IMR-90 (cell line): ENCODE data around the gene TAGLN2. TPM values are rescaled to one million over a fixed set of nuclear protein-coding genes. Genes with fewer than 3 reads are reported as not detected.

Source experiments
- ATAC-seq: fragments of 200-7000 bp; cut with Tn5 transposase; 2 replicates; pipeline ENCODE4 v1.9.1; 2020; ENCODE audit warnings: low read depth, mild to moderate bottlenecking, moderate library complexity
- BruUV-seq: library from RNA; stranded (reverse); fragments of 400-500 nt; replicated peaks from 2 replicates; lab custom pipeline; 2021; lab: Mats Ljungman, UMichigan
- CTCF ChIA-PET: fragments of 300-600 bp; formaldehyde crosslinking; extraction: SDS; loops from one replicate; lab custom pipeline; 2021; ENCODE audit warnings: antibody characterized with exemption; lab: Yijun Ruan, JAX
- POLR2A ChIA-PET: fragments of 300-600 bp; sonication (Branson Sonifier 250); formaldehyde crosslinking; loops from one replicate; lab custom pipeline; 2022; ENCODE audit warnings: antibody characterized with exemption; ENCODE audit not compliant: unreplicated experiment; lab: Charles Lee
- DNase-seq: peaks from one replicate; pipeline ENCODE4 v3.0.0; 2013
- H2AFZ ChIP-seq: replicated peaks from 2 replicates; pipeline ENCODE3; 2013; ENCODE audit warnings: low read length, mild to moderate bottlenecking; ENCODE audit not compliant: poor library complexity
- H2AK5ac ChIP-seq: 2 replicates; pipeline ENCODE4 v1.6.1; 2013; ENCODE audit warnings: low read depth, low read length, inconsistent platforms
- H2AK9ac ChIP-seq: replicated peaks from 2 replicates; pipeline ENCODE3; 2013; ENCODE audit warnings: mild to moderate bottlenecking, low read depth, low read length, moderate library complexity; ENCODE audit not compliant: poor library complexity
- H2BK120ac ChIP-seq: 2 replicates; pipeline ENCODE4 v1.6.1; 2013; ENCODE audit warnings: low read depth, low read length, inconsistent platforms
- H2BK15ac ChIP-seq: 3 replicates; pipeline ENCODE4 v1.6.1; 2013; ENCODE audit warnings: low read depth, low read length, inconsistent platforms
- H2BK20ac ChIP-seq: 2 replicates; pipeline ENCODE4 v1.6.1; 2013; ENCODE audit warnings: low read depth, mild to moderate bottlenecking, inconsistent platforms, low read length, moderate library complexity
- H2BK5ac ChIP-seq: 2 replicates; pipeline ENCODE4 v1.6.1; 2013; ENCODE audit warnings: mild to moderate bottlenecking, low read depth, low read length, inconsistent platforms; ENCODE audit not compliant: poor library complexity, severe bottlenecking
- H3K14ac ChIP-seq: replicated peaks from 2 replicates; pipeline ENCODE4 v1.6.1; 2013; ENCODE audit warnings: low read depth, low read length, inconsistent platforms
- H3K18ac ChIP-seq: 2 replicates; pipeline ENCODE4 v1.6.1; 2013; ENCODE audit warnings: low read depth, low read length, control low read depth
- H3K23ac ChIP-seq: 2 replicates; pipeline ENCODE4 v1.6.1; 2013; ENCODE audit warnings: low read depth, low read length, inconsistent platforms
- H3K27ac ChIP-seq: 2 replicates; pipeline ENCODE4 v1.5.1; 2013; ENCODE audit warnings: mild to moderate bottlenecking, control low read depth, low read length; ENCODE audit not compliant: insufficient read depth
- H3K27me3 ChIP-seq: 2 replicates; pipeline ENCODE4 v1.6.1; 2013; ENCODE audit warnings: low read length; ENCODE audit not compliant: control insufficient read depth, insufficient read depth
- H3K36me3 ChIP-seq: 2 replicates; pipeline ENCODE4 v1.6.1; 2013; ENCODE audit warnings: low read length, mixed read lengths; ENCODE audit not compliant: control insufficient read depth, insufficient read depth
- H3K4ac ChIP-seq: 2 replicates; pipeline ENCODE4 v1.6.1; 2013; ENCODE audit warnings: low read depth, low read length, inconsistent platforms
- H3K4me1 ChIP-seq: 2 replicates; pipeline ENCODE4 v1.6.1; 2013; ENCODE audit warnings: low read length, mixed read lengths; ENCODE audit not compliant: control insufficient read depth, insufficient read depth
- H3K4me2 ChIP-seq: 2 replicates; pipeline ENCODE4 v1.6.1; 2013; ENCODE audit warnings: low read depth, mild to moderate bottlenecking, control low read depth, low read length, moderate library complexity
- H3K4me3 ChIP-seq: 2 replicates; pipeline ENCODE4 v1.5.1; 2013; ENCODE audit warnings: low read depth, mild to moderate bottlenecking, control low read depth, low read length, moderate library complexity; ENCODE audit not compliant: insufficient read depth
- H3K56ac ChIP-seq: 2 replicates; pipeline ENCODE4 v1.6.1; 2013; ENCODE audit warnings: low read length, inconsistent platforms; ENCODE audit not compliant: insufficient read depth; ENCODE audit errors: extremely low read depth
- H3K79me1 ChIP-seq, 2 experiments: 2 replicates each; pipeline ENCODE4 v1.6.1; 2013; ENCODE audit warnings: low read length in 2 of 2, inconsistent platforms in 1 of 2, low read depth in 1 of 2
- H3K9ac ChIP-seq: 2 replicates; pipeline ENCODE4 v1.6.1; 2013; ENCODE audit warnings: low read depth, low read length, control low read depth
- H3K9me1 ChIP-seq: 2 replicates; pipeline ENCODE4 v1.6.1; 2013; ENCODE audit warnings: low read length, inconsistent platforms; ENCODE audit not compliant: insufficient read depth
- H3K9me3 ChIP-seq: 2 replicates; pipeline ENCODE4 v1.6.1; 2013; ENCODE audit warnings: low read length; ENCODE audit not compliant: control insufficient read depth, insufficient read depth
- H4K20me1 ChIP-seq: 2 replicates; pipeline ENCODE4 v1.6.1; 2013; ENCODE audit warnings: low read length, inconsistent platforms; ENCODE audit not compliant: insufficient read depth
- H4K5ac ChIP-seq: 2 replicates; pipeline ENCODE4 v1.6.1; 2013; ENCODE audit warnings: mild to moderate bottlenecking, low read depth, low read length, control low read depth
- H4K8ac ChIP-seq, 2 experiments: 2 replicates each; pipeline ENCODE4 v1.6.1; 2013; ENCODE audit warnings: low read depth in 2 of 2, low read length in 2 of 2, control low read depth in 1 of 2, inconsistent platforms in 1 of 2
- H4K91ac ChIP-seq: 2 replicates; pipeline ENCODE4 v1.6.1; 2013; ENCODE audit warnings: low read depth, low read length, inconsistent platforms; ENCODE audit not compliant: insufficient read depth
- BHLHE40 ChIP-seq: fragments of 150-350 bp; IDR thresholded peaks from 2 replicates; pipeline ENCODE4 v1.6.1; 2016; ENCODE audit warnings: mild to moderate bottlenecking, low read depth, low read length
- CEBPB ChIP-seq: IDR thresholded peaks from 2 replicates; pipeline ENCODE4 v1.6.1; 2012; ENCODE audit warnings: low read depth, low read length, improper control_type of control experiment
- CHD1 ChIP-seq: IDR thresholded peaks from 2 replicates; pipeline ENCODE4 v1.6.1; 2012; ENCODE audit warnings: low read depth, low read length, improper control_type of control experiment
- ELK1 ChIP-seq: fragments of 150-350 bp; IDR thresholded peaks from 2 replicates; pipeline ENCODE4 v1.6.1; 2016; ENCODE audit warnings: low read depth, mild to moderate bottlenecking, low read length, moderate library complexity, borderline replicate concordance
- FOS ChIP-seq: fragments of 150-350 bp; IDR thresholded peaks from 2 replicates; pipeline ENCODE4 v1.6.1; 2016; ENCODE audit warnings: low read depth, low read length
- MAZ ChIP-seq: IDR thresholded peaks from 2 replicates; pipeline ENCODE4 v1.6.1; 2012; ENCODE audit warnings: low read depth, mild to moderate bottlenecking, low read length, improper control_type of control experiment, moderate library complexity, borderline replicate concordance
- MXI1 ChIP-seq: IDR thresholded peaks from 2 replicates; pipeline ENCODE4 v1.6.1; 2012; ENCODE audit warnings: low read depth, mild to moderate bottlenecking, low read length, moderate library complexity, borderline replicate concordance
- NFE2L2 ChIP-seq: fragments of 150-350 bp; IDR thresholded peaks from 2 replicates; pipeline ENCODE4 v1.6.1; 2016; ENCODE audit warnings: low read depth, mild to moderate bottlenecking, low read length
- RCOR1 ChIP-seq: IDR thresholded peaks from 2 replicates; pipeline ENCODE4 v1.6.1; 2012; ENCODE audit warnings: mild to moderate bottlenecking, low read length, improper control_type of control experiment; ENCODE audit not compliant: insufficient replicate concordance
- USF2 ChIP-seq: fragments of 150-350 bp; IDR thresholded peaks from 2 replicates; pipeline ENCODE4 v1.6.1; 2017; ENCODE audit warnings: mild to moderate bottlenecking, antibody characterized with exemption, low read length, low read depth
- WGBS, 2 experiments: methylation state at CpG; one replicate each; pipeline versions ENCODE4 v1.1.5 to v1.1.7; 2013; ENCODE audit warnings: missing lambda C conversion rate in 2 of 2; ENCODE audit not compliant: insufficient read length in 1 of 2; ENCODE audit errors: extremely low coverage in 2 of 2; 5-methylcytosine and 5-hydroxymethylcytosine counted together
- dilution Hi-C: fragments of 300-500 bp; cut with HindIII; formaldehyde crosslinking; loops from one replicate; pipeline ENCODE4 v1.14.3; 2018; ENCODE audit warnings: low sequenced_read_pairs; ENCODE audit not compliant: unreplicated experiment
- in situ Hi-C: fragments of 300-500 bp; cut with MboI; formaldehyde crosslinking; loops from 3 replicates; pipeline ENCODE4 v1.14.3; 2019; ENCODE audit warnings: low sequenced_read_pairs, inconsistent platforms, mixed read lengths
- intact Hi-C: fragments of 100-400 bp; cut with micrococcal nuclease; formaldehyde crosslinking; loops from 2 replicates; pipeline ENCODE4 v1.10.0; 2022
- polyA plus RNA-seq, 3 experiments: library from polyadenylated mRNA; depleted of rRNA; stranded (reverse); fragments of >200 nt; gene quantifications; 2 replicates each; pipeline ENCODE4 v1.2.3, GENCODE V29; 2012; ENCODE audit warnings: low replicate concordance in 1 of 3
- total RNA-seq: library from RNA; depleted of rRNA; stranded (reverse); fragments of >200 nt; gene quantifications from 2 replicates; pipeline ENCODE4 v1.2.3, GENCODE V29; 2012
- TF ChIP-seq, protein P1 (sequence below): conservative IDR thresholded peaks from 2 replicates; pipeline ENCODE4 v1.5.1; 2012; ENCODE audit warnings: mild to moderate bottlenecking, low read depth, low read length, improper control_type of control experiment

The TAGLN2 gene
- total and polyA plus RNA-seq, 2 of the 4 experiments (the other 2 are of a cell fraction), result 440 to 634 TPM

- no peak overlapping the region for H4K5ac ChIP-seq
- H2BK20ac ChIP-seq, result peak overlapping the region; percentile 38; the same call in 1 of the 2 replicates
- no peak overlapping the region for H3K4me3 ChIP-seq
- H3K9me1 ChIP-seq, result peaks cover 4% of the 10 kb centered on the region
- no peak overlapping the region for H3K18ac ChIP-seq
- H3K56ac ChIP-seq, result no peak overlapping the region
- no peak overlapping the region for H3K4me2 ChIP-seq
- ChIA-PET CTCF (interaction anchor here (0.6 to 9.2 kb wide), 28 partner anchors 9 to 730 kb away, joined by 3 to 150 read pairs (median 4); partner anchors contain the start of gene DUSP23), POLR2A (interaction anchor here (1.0 kb wide), 1 partner anchor 91 kb away, joined by 3 read pairs; no protein-coding TSS in a partner anchor)
- H3K36me3 ChIP-seq, result no peaks in the 10 kb centered on the region
- no peaks in the 10 kb centered on the region for H3K9me3 ChIP-seq
- no peak overlapping the region for H4K91ac ChIP-seq
- H4K20me1 ChIP-seq, result 0 out of 2 replicates have a peak, but pooled peaks cover 3% of the 10 kb centered on the region
- in situ Hi-C loops (loop anchor here (5.0 to 25.0 kb wide), 2 partner anchors 94 to 679 kb away; partner anchors contain the start of gene ACKR1), intact Hi-C loops (loop anchor here (1.0 to 2.0 kb wide), 7 partner anchors 33 to 731 kb away; partner anchors contain the start of genes DUSP23 and TAGLN2), dilution Hi-C loops (loop anchor here (25.0 kb wide), 1 partner anchor 104 kb away; the partner anchor contains the start of gene DUSP23)
- no peak overlapping the region for H3K23ac ChIP-seq
- 0 out of 2 replicates have a peak overlapping the region, but pooled peaks have one; percentile 42 for H3K4ac ChIP-seq
- 0% methylated on average over 2 of the region's 7 CpGs; no CpG with 5 or more reads in 1 of the 2 experiments for WGBS, 2 experiments
- H2AK5ac ChIP-seq, result 0 out of 2 replicates have a peak overlapping the region, but pooled peaks have one; percentile 37
- H3K79me1 ChIP-seq, result peaks cover 0 to 4% of the 10 kb centered on the region in 2 experiments; a peak in 2 of 4 replicates
- no peak overlapping the region for H3K14ac ChIP-seq
- H2AFZ ChIP-seq, result peak overlapping the region; percentile 82
- H2AK9ac ChIP-seq, result peak overlapping the region; percentile 81
- BruUV-seq, result no TSS peak
- no peak overlapping the region for H3K9ac ChIP-seq
- H2BK15ac ChIP-seq, result 0 out of 3 replicates have a peak overlapping the region, but pooled peaks have one; percentile 1
- H3K27ac ChIP-seq, result no peak overlapping the region
- DNase-seq (peak; percentile 91), ATAC-seq (peak; percentile 84)
- H4K8ac ChIP-seq, result peak overlapping the region in 1 of 2 experiments; percentile 11; a peak in 2 of 4 replicates
- H2BK5ac ChIP-seq, result no peak overlapping the region
- no peaks in the 10 kb centered on the region for H3K27me3 ChIP-seq
- 0 out of 2 replicates have a peak overlapping the region, but pooled peaks have one; percentile 0 for H2BK120ac ChIP-seq
- H3K4me1 ChIP-seq, result peaks cover 13% of the 10 kb centered on the region
- TF ChIP-seq ELK1, result no peak
- TF ChIP-seq, protein P1, sequence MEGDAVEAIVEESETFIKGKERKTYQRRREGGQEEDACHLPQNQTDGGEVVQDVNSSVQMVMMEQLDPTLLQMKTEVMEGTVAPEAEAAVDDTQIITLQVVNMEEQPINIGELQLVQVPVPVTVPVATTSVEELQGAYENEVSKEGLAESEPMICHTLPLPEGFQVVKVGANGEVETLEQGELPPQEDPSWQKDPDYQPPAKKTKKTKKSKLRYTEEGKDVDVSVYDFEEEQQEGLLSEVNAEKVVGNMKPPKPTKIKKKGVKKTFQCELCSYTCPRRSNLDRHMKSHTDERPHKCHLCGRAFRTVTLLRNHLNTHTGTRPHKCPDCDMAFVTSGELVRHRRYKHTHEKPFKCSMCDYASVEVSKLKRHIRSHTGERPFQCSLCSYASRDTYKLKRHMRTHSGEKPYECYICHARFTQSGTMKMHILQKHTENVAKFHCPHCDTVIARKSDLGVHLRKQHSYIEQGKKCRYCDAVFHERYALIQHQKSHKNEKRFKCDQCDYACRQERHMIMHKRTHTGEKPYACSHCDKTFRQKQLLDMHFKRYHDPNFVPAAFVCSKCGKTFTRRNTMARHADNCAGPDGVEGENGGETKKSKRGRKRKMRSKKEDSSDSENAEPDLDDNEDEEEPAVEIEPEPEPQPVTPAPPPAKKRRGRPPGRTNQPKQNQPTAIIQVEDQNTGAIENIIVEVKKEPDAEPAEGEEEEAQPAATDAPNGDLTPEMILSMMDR, result peak; percentile 100; the same call in 1 of the 2 replicates
- TF ChIP-seq BHLHE40, result peak; percentile 48
- TF ChIP-seq MAZ, result peak; percentile 72
- TF ChIP-seq CHD1, result no peak
- TF ChIP-seq USF2, result peak; percentile 65; the same call in 1 of the 2 replicates
- no peak for TF ChIP-seq NFE2L2
- no peak for TF ChIP-seq FOS
- TF ChIP-seq CEBPB, result no peak
- no peak for TF ChIP-seq RCOR1
- TF ChIP-seq MXI1, result 0 out of 2 replicates have a peak, but pooled peaks have one; percentile 26
These were observed 33.8 kb downstream of the TAGLN2 start for GRCh38 chr1:159891275-159892157.
